ENCODE data around the gene EYS. TPM values are rescaled to one million over a fixed set of nuclear protein-coding genes. Genes with fewer than 3 reads are reported as not detected.

EYS gene
- total RNA-seq, 1 experiment from 2014 or later: not detected

GRCh38 chr6:65064844-65065243 lies 642.2 kb downstream of the EYS start:
- no peak for DNase-seq (ENCODE audit: low read depth, low spot score)
- Histone ChIP-seq H3K9ac (ENCODE audit: low read length) (no peak overlapping the region), H3K36me3 (ENCODE audit: control insufficient read depth in 1 of 2, insufficient read depth in 2 of 2, low read length in 2 of 2) (no peaks in the 10 kb centered on the region), H4K20me1 (ENCODE audit: insufficient read depth) (no peaks in the 10 kb centered on the region), H3K9me2 (ENCODE audit: insufficient read depth) (no peaks in the 10 kb centered on the region), H3K4me2 (ENCODE audit: low read length) (no peak overlapping the region), H3K9me3 (ENCODE audit: control insufficient read depth in 1 of 2, insufficient read depth in 1 of 2, low read depth in 1 of 2, low read length in 2 of 2) (peaks cover under 1 to 13% of the 10 kb centered on the region in 2 experiments; a peak in 3 of 4 replicates), H3K79me2 (ENCODE audit: insufficient read depth, low read length) (no peaks in the 10 kb centered on the region), H3K27ac (ENCODE audit: low read depth, low read length) (no peak overlapping the region), H3K4me3 (replicated peaks in 1 of 2; ENCODE audit: low read depth in 1 of 2, low read length in 2 of 2) (no peak overlapping the region), H3K4me1 (ENCODE audit: control insufficient read depth in 1 of 2, insufficient read depth in 2 of 2, low read length in 2 of 2) (no peaks in the 10 kb centered on the region), H3K27me3 (ENCODE audit: insufficient read depth, low read length) (no peaks in the 10 kb centered on the region), H2AFZ (ENCODE audit: low read depth, low read length, poor library complexity, severe bottlenecking) (no peak overlapping the region)
- no peak for TF ChIP-seq EGR1 (IDR thresholded peaks at IDR 0.05; ENCODE audit: low read depth)
- TF ChIP-seq CEBPB (IDR thresholded peaks at IDR 0.05; ENCODE audit: low read depth): no peak
- TF ChIP-seq, protein P1, sequence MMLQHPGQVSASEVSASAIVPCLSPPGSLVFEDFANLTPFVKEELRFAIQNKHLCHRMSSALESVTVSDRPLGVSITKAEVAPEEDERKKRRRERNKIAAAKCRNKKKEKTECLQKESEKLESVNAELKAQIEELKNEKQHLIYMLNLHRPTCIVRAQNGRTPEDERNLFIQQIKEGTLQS (IDR thresholded peaks at IDR 0.05): no peak
- no peak for TF ChIP-seq SRF (IDR thresholded peaks at IDR 0.05; ENCODE audit: low read depth)
- no peak for TF ChIP-seq TCF7L2 (IDR thresholded peaks at IDR 0.05; ENCODE audit: borderline replicate concordance, extremely low read depth, insufficient read depth, insufficient read length)
- no peak for TF ChIP-seq ELF1 (IDR thresholded peaks at IDR 0.05; ENCODE audit: borderline replicate concordance, low read depth)
- no peak for TF ChIP-seq FOSL1 (IDR thresholded peaks at IDR 0.05; ENCODE audit: low read depth)
- no peak for TF ChIP-seq EZH2phosphoT487 (IDR thresholded peaks at IDR 0.05; ENCODE audit: borderline replicate concordance)
- TF ChIP-seq ZFX (IDR thresholded peaks at IDR 0.05): no peak
- no peak for TF ChIP-seq SIN3A (IDR thresholded peaks at IDR 0.05; ENCODE audit: low read depth)
- CTCF ChIA-PET: no interaction called here
- POLR2A ChIA-PET: no interaction called here
- ATAC-seq: no peak
- RAD21 ChIA-PET (ENCODE audit: low non-redundant PET in 1 of 2, low total read pairs in 2 of 2, uncharacterized antibody in 2 of 2, unreplicated experiment in 2 of 2): no interaction called here
- no TSS peak for BruUV-seq (replicated peaks)
- intact Hi-C loops (cut with micrococcal nuclease): no loop called here

DNA sequence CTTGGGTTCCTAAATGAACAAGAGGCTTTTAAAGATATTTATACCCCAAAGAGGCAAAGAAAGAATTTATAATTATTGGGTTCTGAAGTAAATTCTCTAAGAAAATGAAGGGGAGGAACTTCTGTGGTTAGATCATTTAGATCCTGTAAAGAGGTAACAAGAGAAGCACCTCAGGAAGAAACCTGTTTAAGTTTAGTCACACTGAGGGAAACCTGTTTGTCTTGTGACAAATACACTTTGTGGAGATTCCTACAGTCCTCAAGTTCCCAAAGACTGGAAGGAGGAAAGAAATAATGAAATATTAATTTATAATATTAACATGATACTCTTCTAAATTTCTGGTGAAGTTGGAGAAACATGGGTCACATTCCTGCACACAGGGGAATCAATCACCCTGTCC lies 647.5 kb downstream of the EYS start:
- no TSS peak for BruUV-seq (replicated peaks)
- ChIA-PET RAD21 (ENCODE audit: low non-redundant PET in 1 of 2, low total read pairs in 2 of 2, uncharacterized antibody in 2 of 2, unreplicated experiment in 2 of 2) (no interaction called here), CTCF (no interaction called here), POLR2A (no interaction called here)
- Histone ChIP-seq H3K27me3 (ENCODE audit: insufficient read depth, low read length) (no peaks in the 10 kb centered on the region), H3K4me2 (ENCODE audit: low read length) (no peak overlapping the region), H3K9ac (ENCODE audit: low read length) (no peak overlapping the region), H3K9me2 (ENCODE audit: insufficient read depth) (no peaks in the 10 kb centered on the region), H3K79me2 (ENCODE audit: insufficient read depth, low read length) (no peaks in the 10 kb centered on the region), H3K9me3 (ENCODE audit: control insufficient read depth in 1 of 2, insufficient read depth in 1 of 2, low read depth in 1 of 2, low read length in 2 of 2) (peaks cover 2 to 16% of the 10 kb centered on the region in 2 experiments; a peak in 1 of 4 replicates), H3K27ac (ENCODE audit: low read depth, low read length) (no peak overlapping the region), H4K20me1 (ENCODE audit: insufficient read depth) (no peaks in the 10 kb centered on the region), H2AFZ (ENCODE audit: low read depth, low read length, poor library complexity, severe bottlenecking) (no peak overlapping the region), H3K4me1 (ENCODE audit: control insufficient read depth in 1 of 2, insufficient read depth in 2 of 2, low read length in 2 of 2) (no peaks in the 10 kb centered on the region), H3K4me3 (replicated peaks in 1 of 2; ENCODE audit: low read depth in 1 of 2, low read length in 2 of 2) (no peak overlapping the region), H3K36me3 (ENCODE audit: control insufficient read depth in 1 of 2, insufficient read depth in 2 of 2, low read length in 2 of 2) (no peaks in the 10 kb centered on the region)
- intact Hi-C loops (cut with micrococcal nuclease): no loop called here
- DNase-seq (ENCODE audit: low read depth, low spot score) (no peak), ATAC-seq (no peak)
- TF ChIP-seq, protein P2, sequence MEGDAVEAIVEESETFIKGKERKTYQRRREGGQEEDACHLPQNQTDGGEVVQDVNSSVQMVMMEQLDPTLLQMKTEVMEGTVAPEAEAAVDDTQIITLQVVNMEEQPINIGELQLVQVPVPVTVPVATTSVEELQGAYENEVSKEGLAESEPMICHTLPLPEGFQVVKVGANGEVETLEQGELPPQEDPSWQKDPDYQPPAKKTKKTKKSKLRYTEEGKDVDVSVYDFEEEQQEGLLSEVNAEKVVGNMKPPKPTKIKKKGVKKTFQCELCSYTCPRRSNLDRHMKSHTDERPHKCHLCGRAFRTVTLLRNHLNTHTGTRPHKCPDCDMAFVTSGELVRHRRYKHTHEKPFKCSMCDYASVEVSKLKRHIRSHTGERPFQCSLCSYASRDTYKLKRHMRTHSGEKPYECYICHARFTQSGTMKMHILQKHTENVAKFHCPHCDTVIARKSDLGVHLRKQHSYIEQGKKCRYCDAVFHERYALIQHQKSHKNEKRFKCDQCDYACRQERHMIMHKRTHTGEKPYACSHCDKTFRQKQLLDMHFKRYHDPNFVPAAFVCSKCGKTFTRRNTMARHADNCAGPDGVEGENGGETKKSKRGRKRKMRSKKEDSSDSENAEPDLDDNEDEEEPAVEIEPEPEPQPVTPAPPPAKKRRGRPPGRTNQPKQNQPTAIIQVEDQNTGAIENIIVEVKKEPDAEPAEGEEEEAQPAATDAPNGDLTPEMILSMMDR (IDR thresholded peaks at IDR 0.05 in 2 of 3, conservative IDR thresholded peaks at IDR 0.05 in 1 of 3; ENCODE audit: borderline replicate concordance in 1 of 3, insufficient read depth in 1 of 3, low read depth in 2 of 3, low read length in 2 of 3): no peak
- TF ChIP-seq MAX (IDR thresholded peaks at IDR 0.05) (no peak), CEBPB (IDR thresholded peaks at IDR 0.05; ENCODE audit: low read depth) (no peak), ELF1 (IDR thresholded peaks at IDR 0.05; ENCODE audit: borderline replicate concordance, low read depth) (no peak), FOSL1 (IDR thresholded peaks at IDR 0.05; ENCODE audit: low read depth) (no peak)
